ENCODE measurements around the gene KLHL10. TPM values are rescaled to one million over a fixed set of nuclear protein-coding genes. Genes with fewer than 3 reads are reported as not detected.

The KLHL10 gene
- total RNA-seq, 1 experiment from 2014 or later = not detected

Other genes starting within 250 kb of the KLHL10 start
- gene KRT16, start 225.1 kb upstream of the KLHL10 start, total RNA-seq (2021; ENCODE audit: unreplicated experiment) = 1.6 TPM
- gene KRT17, start 213.2 kb upstream of the KLHL10 start, total RNA-seq (2021; ENCODE audit: unreplicated experiment) = 1.9 TPM
- gene EIF1, start 148.9 kb upstream of the KLHL10 start, total RNA-seq (2021; ENCODE audit: unreplicated experiment) = 747 TPM
- not detected for gene GAST, start 125.5 kb upstream of the KLHL10 start, total RNA-seq (2021; ENCODE audit: unreplicated experiment)
- 11.6 TPM for gene HAP1, start 103.2 kb upstream of the KLHL10 start, total RNA-seq (2021; ENCODE audit: unreplicated experiment)
- gene JUP, start 51.1 kb upstream of the KLHL10 start, total RNA-seq (2021; ENCODE audit: unreplicated experiment) = 352 TPM
- 58.9 TPM for gene P3H4, start 25.9 kb upstream of the KLHL10 start, total RNA-seq (2021; ENCODE audit: unreplicated experiment)
- gene FKBP10, start 24.8 kb upstream of the KLHL10 start, total RNA-seq (2021; ENCODE audit: unreplicated experiment) = 190 TPM
- gene NT5C3B, start 1.6 kb upstream of the KLHL10 start, total RNA-seq (2021; ENCODE audit: unreplicated experiment) = 118 TPM
- gene KLHL11, start 27.6 kb downstream of the KLHL10 start, total RNA-seq (2021; ENCODE audit: unreplicated experiment) = 12.5 TPM
- 225 TPM for gene ACLY, start 81.1 kb downstream of the KLHL10 start, total RNA-seq (2021; ENCODE audit: unreplicated experiment)
- gene ODAD4, start 92.8 kb downstream of the KLHL10 start, total RNA-seq (2021; ENCODE audit: unreplicated experiment) = 0.69 TPM
- 79.9 TPM for gene CNP, start 129.0 kb downstream of the KLHL10 start, total RNA-seq (2021; ENCODE audit: unreplicated experiment)
- 72.0 TPM for gene DNAJC7, start 179.6 kb downstream of the KLHL10 start, total RNA-seq (2021; ENCODE audit: unreplicated experiment)
- gene NKIRAS2, start 182.3 kb downstream of the KLHL10 start, total RNA-seq (2021; ENCODE audit: unreplicated experiment) = 22.4 TPM
- gene C17orf113, start 212.8 kb downstream of the KLHL10 start, total RNA-seq (2021; ENCODE audit: unreplicated experiment) = 0.74 TPM

All from Panc1 (cell line).